HG02610 (cell line): ENCODE measurements around the gene AQP5.
A peak's percentile ranks its signal among the peaks of the same experiment; 100 is the strongest.

Source experiments
- ATAC-seq: cut with Tn5 transposase; IDR thresholded peaks from one replicate; pipeline ENCODE4 v1.9.1; 2021; ENCODE audit warnings: mild to moderate bottlenecking, moderate library complexity; ENCODE audit not compliant: unreplicated experiment

Gene AQP5

GRCh38 chr12:49963976-49964815 is 2.5 kb downstream of the AQP5 start:
- ATAC-seq = no peak

- ATAC-seq = no peak
Measured at GRCh38 chr12:49964849-49965624, 3.4 kb downstream of the AQP5 start.

DNA sequence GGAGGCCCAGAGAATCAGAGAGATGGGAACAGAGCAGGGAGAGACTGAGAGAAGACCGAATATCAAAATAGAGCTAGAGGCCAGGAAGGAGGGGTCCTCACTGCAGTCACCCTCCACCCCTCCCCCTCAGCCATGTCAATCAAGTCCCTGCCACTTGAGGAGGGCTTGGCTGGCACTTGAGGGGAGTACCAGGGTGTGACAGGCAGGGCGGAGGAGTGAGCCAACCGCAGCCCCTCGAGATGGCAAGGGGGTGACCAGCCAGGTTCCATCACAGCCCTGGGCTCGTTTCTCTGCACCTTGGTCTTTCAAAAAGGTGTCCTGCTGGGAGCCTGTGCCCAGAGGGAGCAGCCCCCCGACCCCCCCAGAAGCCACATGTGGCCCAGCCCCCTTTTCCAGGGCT is 4.2 kb downstream of the AQP5 start:
- no peak for ATAC-seq

- no peak for ATAC-seq
Measured at GRCh38 chr12:49966511-49967041, 4.9 kb downstream of the AQP5 start.

DNA sequence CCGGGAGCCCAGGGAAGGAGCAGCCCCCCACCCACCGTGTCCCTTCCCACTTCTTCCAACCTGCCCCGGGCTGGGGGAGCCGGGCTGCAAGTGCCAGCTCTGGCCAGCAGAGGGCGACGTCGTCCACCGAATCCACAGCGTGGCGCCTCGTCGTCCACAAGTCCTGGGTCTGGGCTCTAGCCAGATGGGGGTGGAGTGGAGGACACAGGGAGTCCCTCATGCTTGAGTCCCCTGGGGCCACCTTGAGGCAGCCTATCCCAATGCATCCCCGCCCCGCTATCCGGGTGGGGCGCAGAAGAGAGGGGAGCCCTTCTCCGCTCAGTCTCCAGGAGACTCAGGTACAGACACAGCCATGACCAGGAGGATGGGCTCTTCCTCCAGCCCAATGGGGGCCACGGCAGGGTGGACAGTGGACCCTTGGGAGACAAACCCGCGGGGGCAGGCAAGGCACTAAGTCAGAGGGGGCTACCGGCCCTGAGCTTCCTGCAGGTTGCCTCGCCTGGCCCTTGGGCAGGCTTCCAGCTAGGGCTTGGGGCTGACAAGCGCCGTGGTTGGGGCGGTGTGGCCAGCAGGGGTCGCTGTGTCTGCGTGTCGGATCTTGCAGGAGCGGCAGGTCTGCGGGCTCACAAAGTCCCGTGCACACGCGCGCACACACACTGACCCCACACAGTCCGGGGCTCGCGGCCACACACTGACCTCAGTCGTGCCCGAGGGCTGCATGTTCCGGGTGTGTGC is 5.5 kb downstream of the AQP5 start:
- peak; percentile 62 for ATAC-seq

- ATAC-seq = no peak
Measured at GRCh38 chr12:49967777-49968250, 6.1 kb downstream of the AQP5 start.

- no peak for ATAC-seq
Measured at GRCh38 chr12:49968471-49968870, 6.8 kb downstream of the AQP5 start.

GRCh38 chr12:49969027-49969426 is 7.4 kb downstream of the AQP5 start:
- ATAC-seq = no peak

GRCh38 chr12:49969651-49970429 is 8.2 kb downstream of the AQP5 start:
- no peak for ATAC-seq

- ATAC-seq = no peak
Measured at GRCh38 chr12:49970658-49971057, 9.0 kb downstream of the AQP5 start.

DNA sequence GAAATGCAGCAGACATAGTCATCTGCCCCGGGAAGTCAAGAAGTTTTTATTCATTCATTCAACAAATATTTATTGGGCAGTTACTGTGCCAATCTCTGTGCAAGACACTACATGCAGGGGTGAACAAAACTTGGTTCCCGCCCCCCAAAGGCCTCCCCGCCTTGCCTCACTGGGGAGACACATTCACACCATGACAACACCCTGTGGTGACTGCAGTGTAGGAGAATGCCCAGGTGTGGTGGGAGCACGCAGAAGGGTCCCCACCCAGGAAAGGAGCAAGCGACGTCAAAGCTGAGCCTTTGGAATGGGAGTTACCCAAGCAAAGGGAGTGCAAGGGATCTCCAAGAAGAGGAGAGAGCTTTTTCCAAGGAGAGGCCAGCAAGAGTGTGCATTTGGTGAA is 9.5 kb downstream of the AQP5 start:
- no peak for ATAC-seq

- ATAC-seq = no peak
Measured at GRCh38 chr12:49972129-49972528, 10.5 kb downstream of the AQP5 start.

DNA sequence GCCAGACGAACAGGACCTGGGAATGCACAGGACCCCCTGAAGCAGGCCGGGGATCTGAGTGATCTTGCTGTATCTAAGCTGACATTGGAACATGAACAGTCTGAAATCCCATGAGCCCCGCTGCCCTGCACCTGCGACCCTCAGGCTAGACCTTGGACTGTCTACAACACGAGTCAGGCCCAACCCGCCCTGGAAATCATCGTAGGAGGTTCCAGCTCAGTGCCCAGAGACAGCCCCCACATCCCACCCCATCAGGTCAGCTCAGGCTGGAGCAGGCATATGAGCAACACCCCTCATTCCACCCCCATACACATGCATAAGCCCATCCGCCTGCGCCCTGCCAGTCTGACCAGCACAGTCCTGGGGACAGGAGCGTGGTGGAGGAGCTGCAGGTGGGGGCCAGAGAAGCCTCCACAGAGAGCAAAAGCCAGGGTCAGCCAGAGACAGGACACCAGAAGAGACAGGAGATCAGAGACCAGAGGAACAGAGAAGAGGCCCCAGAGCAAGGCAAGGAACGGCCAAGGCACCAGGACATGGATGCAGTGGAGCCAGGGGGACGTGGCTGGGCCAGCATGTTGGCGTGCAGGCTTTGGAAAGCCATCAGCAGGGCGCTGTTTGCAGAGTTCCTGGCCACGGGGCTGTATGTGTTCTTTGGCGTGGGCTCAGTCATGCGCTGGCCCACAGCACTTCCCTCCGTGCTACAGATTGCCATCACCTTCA is 11.1 kb downstream of the AQP5 start, which contains the start of gene AQP6:
Gene AQP6 (plus strand): TSS at position 307 of the 720 bp plus-strand sequence. CDS start 227 bp downstream, at position 534.
- ATAC-seq = no peak

GRCh38 chr12:49973361-49973830 is 11.7 kb downstream of the AQP5 start:
- ATAC-seq = no peak

DNA sequence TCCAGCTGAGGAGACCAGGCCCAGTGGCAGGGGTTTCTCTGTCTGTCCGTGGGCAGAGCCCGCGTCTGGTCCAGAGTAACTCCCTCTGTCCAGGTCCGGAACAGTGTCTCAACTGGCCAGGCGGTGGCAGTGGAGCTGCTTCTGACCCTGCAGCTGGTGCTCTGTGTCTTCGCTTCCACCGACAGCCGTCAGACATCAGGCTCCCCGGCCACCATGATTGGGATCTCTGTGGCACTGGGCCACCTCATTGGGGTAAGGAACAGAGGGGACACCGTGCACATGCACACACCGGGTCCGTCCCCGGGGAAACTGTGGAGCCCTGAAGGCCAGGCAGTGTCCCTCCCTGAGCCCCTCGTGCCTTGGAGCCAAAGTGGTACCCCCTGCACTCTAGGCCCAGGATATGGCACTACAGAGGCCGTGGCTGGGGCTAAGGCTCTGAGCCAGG is 12.6 kb downstream of the AQP5 start:
- no peak for ATAC-seq

DNA sequence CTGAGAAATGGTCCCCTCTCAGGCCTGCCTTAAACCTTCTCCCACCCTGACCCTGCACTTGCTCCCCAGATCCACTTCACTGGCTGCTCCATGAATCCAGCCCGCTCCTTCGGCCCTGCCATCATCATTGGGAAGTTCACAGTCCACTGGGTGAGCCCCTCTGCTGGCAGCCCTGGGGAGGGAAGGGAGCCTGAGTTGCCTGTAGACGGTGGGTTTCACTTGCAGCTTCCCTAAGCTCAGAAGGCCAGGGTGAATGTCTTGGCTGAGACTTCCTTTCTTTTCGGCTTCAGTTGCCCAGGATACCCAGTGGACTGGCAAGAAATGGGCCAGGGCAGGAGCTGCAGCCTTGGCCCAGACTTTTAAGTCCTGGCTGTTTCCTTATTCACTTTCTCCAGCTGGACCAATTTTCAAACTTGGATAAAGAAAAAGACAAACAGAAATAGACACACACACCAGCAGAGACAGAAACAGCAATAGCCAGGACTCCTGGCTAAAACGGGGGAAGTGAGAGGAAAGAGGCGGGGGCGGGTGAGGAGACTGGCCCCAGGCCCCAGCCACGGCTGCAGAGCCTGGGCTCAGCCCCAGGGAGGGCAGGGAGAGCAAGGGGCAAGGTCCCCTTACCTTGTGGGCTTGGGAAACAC is 13.1 kb downstream of the AQP5 start:
- no peak for ATAC-seq

DNA sequence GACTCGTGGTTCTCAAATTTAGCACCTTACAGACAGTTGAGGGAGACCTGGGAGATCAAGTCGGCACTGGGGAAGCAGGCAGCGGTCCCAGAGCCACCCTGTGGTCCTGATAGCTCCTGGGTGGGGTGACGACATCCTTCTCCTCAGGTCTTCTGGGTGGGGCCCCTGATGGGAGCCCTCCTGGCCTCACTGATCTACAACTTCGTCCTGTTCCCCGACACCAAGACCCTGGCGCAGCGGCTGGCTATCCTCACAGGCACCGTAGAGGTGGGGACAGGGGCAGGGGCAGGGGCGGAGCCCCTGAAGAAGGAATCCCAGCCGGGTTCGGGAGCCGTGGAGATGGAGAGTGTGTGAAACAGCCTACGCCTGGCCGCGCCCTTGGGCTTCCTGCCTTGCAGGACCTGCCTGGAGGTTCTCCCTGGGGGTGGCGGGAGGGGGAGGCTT is 13.7 kb downstream of the AQP5 start:
- ATAC-seq = no peak

GRCh38 chr12:49976557-49976956 is 14.9 kb downstream of the AQP5 start:
- no peak for ATAC-seq

DNA sequence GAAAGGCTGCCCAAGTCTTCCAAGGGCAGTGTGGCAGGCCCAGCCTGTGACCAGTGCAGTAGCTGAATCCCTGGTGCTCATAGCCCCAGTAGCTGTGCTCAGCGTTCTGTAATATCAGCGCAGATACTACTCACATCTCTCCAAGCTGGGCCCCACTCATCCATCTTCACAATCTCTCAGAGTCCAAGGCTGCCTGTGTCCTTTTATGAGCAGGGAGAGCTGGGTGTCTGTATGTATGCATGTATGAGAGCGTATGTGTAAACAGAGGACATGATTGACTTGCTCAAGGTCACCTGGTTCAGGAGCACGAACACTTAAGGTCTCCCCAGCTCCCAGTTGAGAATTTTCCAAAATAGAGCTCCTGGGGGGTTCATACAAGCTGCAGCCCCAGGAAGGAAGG is 16.5 kb downstream of the AQP5 start:
- ATAC-seq = no peak
